ENCODE results near the gene WDR43. TPM values are rescaled to one million over a fixed set of nuclear protein-coding genes. Genes with fewer than 3 reads are reported as not detected.

WDR43 gene
- total RNA-seq, 1 donor = 79.3 TPM

- Histone ChIP-seq H3K4me2 (ENCODE audit: insufficient read depth, low read length) (peak overlapping the region; percentile 95), H2AFZ (ENCODE audit: low read length) (peak overlapping the region; percentile 94)
Measured at GRCh38 chr2:28956890-28957289, 62.4 kb downstream of the WDR43 start.

GRCh38 chr2:28958689-28959088, 64.2 kb downstream of the WDR43 start:
- Histone ChIP-seq H3K27ac (ENCODE audit: low read depth, low read length) (no peak overlapping the region), H2AFZ (ENCODE audit: low read length) (peak overlapping the region; percentile 20), H3K27me3 (ENCODE audit: insufficient read depth, low read length) (peaks cover 11% of the 10 kb centered on the region), H3K4me3 (ENCODE audit: insufficient read depth, low read length) (peak overlapping the region; percentile 18), H3K9me3 (ENCODE audit: low read depth, low read length) (no peaks in the 10 kb centered on the region), H3K36me3 (ENCODE audit: insufficient read depth, low read length) (no peaks in the 10 kb centered on the region), H3K4me2 (ENCODE audit: insufficient read depth, low read length) (peak overlapping the region; percentile 61), H4K20me1 (ENCODE audit: insufficient read depth, low read length) (no peaks in the 10 kb centered on the region), H3K4me1 (ENCODE audit: insufficient read depth, low read length) (peaks cover 4% of the 10 kb centered on the region), H3K79me2 (ENCODE audit: insufficient read depth, low read length) (no peaks in the 10 kb centered on the region)
- DNase-seq (ENCODE audit: insufficient read length, low spot score, missing footprints) = peak; percentile 89
- TF ChIP-seq CTCF (IDR thresholded peaks at IDR 0.05; ENCODE audit: extremely low read depth, low read depth, low read length) = peak; percentile 71

More at GRCh38 chr2:28956890-28957289, 62.4 kb downstream of the WDR43 start:
- Histone ChIP-seq H3K79me2 (ENCODE audit: insufficient read depth, low read length) (no peaks in the 10 kb centered on the region), H3K36me3 (ENCODE audit: insufficient read depth, low read length) (no peaks in the 10 kb centered on the region), H3K9me3 (ENCODE audit: low read depth, low read length) (no peaks in the 10 kb centered on the region), H4K20me1 (ENCODE audit: insufficient read depth, low read length) (no peaks in the 10 kb centered on the region), H3K27me3 (ENCODE audit: insufficient read depth, low read length) (peaks cover 8% of the 10 kb centered on the region), H3K4me1 (ENCODE audit: insufficient read depth, low read length) (peaks cover 8% of the 10 kb centered on the region), H3K27ac (ENCODE audit: low read depth, low read length) (no peak overlapping the region), H3K4me3 (ENCODE audit: insufficient read depth, low read length) (peak overlapping the region; percentile 71)
- DNase-seq (ENCODE audit: insufficient read length, low spot score, missing footprints) = no peak
- TF ChIP-seq CTCF (IDR thresholded peaks at IDR 0.05; ENCODE audit: extremely low read depth, low read depth, low read length) = peak; percentile 46

GRCh38 chr2:28960401-28960800, 65.9 kb downstream of the WDR43 start:
- no peak for DNase-seq (ENCODE audit: insufficient read length, low spot score, missing footprints)
- no peak for TF ChIP-seq CTCF (IDR thresholded peaks at IDR 0.05; ENCODE audit: extremely low read depth, low read depth, low read length)
- no peaks in the 10 kb centered on the region for H4K20me1 ChIP-seq (ENCODE audit: insufficient read depth, low read length)
- no peaks in the 10 kb centered on the region for H3K79me2 ChIP-seq (ENCODE audit: insufficient read depth, low read length)
- peaks cover 4% of the 10 kb centered on the region for H3K4me1 ChIP-seq (ENCODE audit: insufficient read depth, low read length)
- no peak overlapping the region for H3K27ac ChIP-seq (ENCODE audit: low read depth, low read length)
- H3K4me3 ChIP-seq (ENCODE audit: insufficient read depth, low read length) = no peak overlapping the region
- H3K9me3 ChIP-seq (ENCODE audit: low read depth, low read length) = no peaks in the 10 kb centered on the region
- H2AFZ ChIP-seq (ENCODE audit: low read length) = no peak overlapping the region
- no peak overlapping the region for H3K4me2 ChIP-seq (ENCODE audit: insufficient read depth, low read length)
- peaks cover 8% of the 10 kb centered on the region for H3K27me3 ChIP-seq (ENCODE audit: insufficient read depth, low read length)
- H3K36me3 ChIP-seq (ENCODE audit: insufficient read depth, low read length) = no peaks in the 10 kb centered on the region

GRCh38 chr2:28962505-28962904, 68.0 kb downstream of the WDR43 start:
- H3K4me3 ChIP-seq (ENCODE audit: insufficient read depth, low read length) = no peak overlapping the region
- H2AFZ ChIP-seq (ENCODE audit: low read length) = no peak overlapping the region
- TF ChIP-seq CTCF (IDR thresholded peaks at IDR 0.05; ENCODE audit: extremely low read depth, low read depth, low read length) = no peak
- no peaks in the 10 kb centered on the region for H4K20me1 ChIP-seq (ENCODE audit: insufficient read depth, low read length)
- no peaks in the 10 kb centered on the region for H3K9me3 ChIP-seq (ENCODE audit: low read depth, low read length)
- no peak overlapping the region for H3K27ac ChIP-seq (ENCODE audit: low read depth, low read length)
- no peak overlapping the region for H3K4me2 ChIP-seq (ENCODE audit: insufficient read depth, low read length)
- H3K79me2 ChIP-seq (ENCODE audit: insufficient read depth, low read length) = no peaks in the 10 kb centered on the region
- H3K27me3 ChIP-seq (ENCODE audit: insufficient read depth, low read length) = peaks cover 9% of the 10 kb centered on the region
- H3K4me1 ChIP-seq (ENCODE audit: insufficient read depth, low read length) = no peaks in the 10 kb centered on the region
- H3K36me3 ChIP-seq (ENCODE audit: insufficient read depth, low read length) = no peaks in the 10 kb centered on the region
- no peak for DNase-seq (ENCODE audit: insufficient read length, low spot score, missing footprints)

All from osteoblast (primary cell).